ENCODE results near the gene NFIA.

DNA sequence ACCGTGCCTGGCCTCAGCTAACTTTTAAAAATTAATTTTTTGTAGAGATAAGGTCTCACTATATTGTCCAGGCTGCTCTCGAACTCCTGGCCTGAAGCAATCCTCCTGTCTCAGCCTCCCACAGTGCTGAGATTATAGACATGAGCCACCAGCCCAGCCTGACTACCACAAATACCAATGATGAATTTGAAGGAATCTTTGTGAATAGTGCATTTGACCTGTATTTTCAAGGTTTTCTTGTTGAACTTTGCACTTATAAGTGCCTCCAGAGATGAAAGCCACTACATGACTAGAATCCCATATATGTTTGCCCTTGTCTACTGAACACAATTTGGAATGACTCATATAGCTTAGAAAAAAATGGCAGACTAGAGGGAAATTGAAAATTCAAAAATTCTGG lies 297.3 kb downstream of the NFIA start:
- no peak for TF ChIP-seq POLR2AphosphoS5 (IDR thresholded peaks at IDR 0.05)
- TF ChIP-seq POLR2A (IDR thresholded peaks at IDR 0.05): no peak
- TF ChIP-seq, protein P1, sequence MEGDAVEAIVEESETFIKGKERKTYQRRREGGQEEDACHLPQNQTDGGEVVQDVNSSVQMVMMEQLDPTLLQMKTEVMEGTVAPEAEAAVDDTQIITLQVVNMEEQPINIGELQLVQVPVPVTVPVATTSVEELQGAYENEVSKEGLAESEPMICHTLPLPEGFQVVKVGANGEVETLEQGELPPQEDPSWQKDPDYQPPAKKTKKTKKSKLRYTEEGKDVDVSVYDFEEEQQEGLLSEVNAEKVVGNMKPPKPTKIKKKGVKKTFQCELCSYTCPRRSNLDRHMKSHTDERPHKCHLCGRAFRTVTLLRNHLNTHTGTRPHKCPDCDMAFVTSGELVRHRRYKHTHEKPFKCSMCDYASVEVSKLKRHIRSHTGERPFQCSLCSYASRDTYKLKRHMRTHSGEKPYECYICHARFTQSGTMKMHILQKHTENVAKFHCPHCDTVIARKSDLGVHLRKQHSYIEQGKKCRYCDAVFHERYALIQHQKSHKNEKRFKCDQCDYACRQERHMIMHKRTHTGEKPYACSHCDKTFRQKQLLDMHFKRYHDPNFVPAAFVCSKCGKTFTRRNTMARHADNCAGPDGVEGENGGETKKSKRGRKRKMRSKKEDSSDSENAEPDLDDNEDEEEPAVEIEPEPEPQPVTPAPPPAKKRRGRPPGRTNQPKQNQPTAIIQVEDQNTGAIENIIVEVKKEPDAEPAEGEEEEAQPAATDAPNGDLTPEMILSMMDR (IDR thresholded peaks at IDR 0.05): no peak
- TF ChIP-seq EP300 (IDR thresholded peaks at IDR 0.05): no peak
